HEK293 (cell line): ENCODE data around the gene NOL3.
A peak's percentile ranks its signal among the peaks of the same experiment; 100 is the strongest.
"Not testable (repeated sequence)": the region's sequence is repeated elsewhere in the genome, so short reads cannot be mapped to it uniquely, and the experiment has no call there.

Source experiments
- CTCF ChIA-PET: fragments of 350-600 bp; formaldehyde crosslinking; extraction: SDS; loops from one replicate; lab custom pipeline; 2021; ENCODE audit warnings: antibody characterized with exemption; lab: Yijun Ruan, JAX
- POLR2A ChIA-PET: fragments of 300-600 bp; formaldehyde crosslinking; extraction: SDS; loops from one replicate; lab custom pipeline; 2020; ENCODE audit warnings: antibody characterized with exemption, inconsistent platforms; lab: Yijun Ruan, JAX
- H3K27ac ChIP-seq: fragments of 200-500 bp; sonication (Bioruptor generic); 2 replicates; pipeline ENCODE4 v1.5.1; 2014; ENCODE audit warnings: low read depth, low read length, control low read depth, inconsistent platforms; ENCODE audit errors: extremely low read depth
- H3K36me3 ChIP-seq, 2 experiments: fragments of 200-500 bp in 1 of 2; sonication (Bioruptor generic) in 1 of 2; 1 replicate in 1 of 2; 2 replicates in 1 of 2; pipeline ENCODE4 v1.5.1; 2014 to 2017; ENCODE audit warnings: inconsistent platforms in 2 of 2, low read length in 2 of 2; ENCODE audit not compliant: control insufficient read depth in 2 of 2, insufficient read depth in 1 of 2
- H3K4me1 ChIP-seq: fragments of 200-500 bp; sonication (Bioruptor generic); 2 replicates; pipeline ENCODE4 v1.5.1; 2014; ENCODE audit warnings: mild to moderate bottlenecking, low read length, inconsistent platforms; ENCODE audit not compliant: control insufficient read depth, insufficient read depth
- H3K4me3 ChIP-seq: 2 replicates; pipeline ENCODE4 v1.5.1; 2011; ENCODE audit warnings: low read depth, mild to moderate bottlenecking, control low read depth, low read length, moderate library complexity
- H3K9me3 ChIP-seq: fragments of 200-500 bp; sonication (Bioruptor generic); 2 replicates; pipeline ENCODE4 v1.5.1; 2014; ENCODE audit warnings: low read depth, low read length, inconsistent platforms; ENCODE audit not compliant: control insufficient read depth, insufficient read depth
- KLF1 ChIP-seq: fragments of 450-650 bp; formaldehyde crosslinking; IDR thresholded peaks from 2 replicates; pipeline ENCODE4 v1.5.1; 2016; ENCODE audit warnings: missing biosample characterization, missing genetic modification characterization
- KLF16 ChIP-seq: fragments of 450-650 bp; formaldehyde crosslinking; IDR thresholded peaks from 2 replicates; pipeline ENCODE4 v1.5.1; 2017; ENCODE audit warnings: missing biosample characterization, missing genetic modification characterization
- MYNN ChIP-seq: fragments of 450-650 bp; formaldehyde crosslinking; IDR thresholded peaks from 2 replicates; pipeline ENCODE4 v1.5.1; 2016; ENCODE audit warnings: missing biosample characterization, missing genetic modification characterization, borderline replicate concordance
- PRDM1 ChIP-seq: fragments of 450-650 bp; formaldehyde crosslinking; IDR thresholded peaks from 2 replicates; pipeline ENCODE4; 2016; ENCODE audit warnings: missing biosample characterization, missing genetic modification characterization
- PRDM6 ChIP-seq: fragments of 450-650 bp; formaldehyde crosslinking; IDR thresholded peaks from 2 replicates; pipeline ENCODE4 v1.5.1; 2017; ENCODE audit warnings: missing biosample characterization, missing genetic modification characterization
- SP3 ChIP-seq: fragments of 450-650 bp; formaldehyde crosslinking; IDR thresholded peaks from 2 replicates; pipeline ENCODE4 v1.5.1; 2016; ENCODE audit warnings: missing biosample characterization, missing genetic modification characterization
- ZBTB10 ChIP-seq: fragments of 450-650 bp; formaldehyde crosslinking; IDR thresholded peaks from 2 replicates; pipeline ENCODE4 v1.5.1; 2016; ENCODE audit warnings: missing biosample characterization, missing genetic modification characterization
- ZBTB17 ChIP-seq: fragments of 450-650 bp; formaldehyde crosslinking; IDR thresholded peaks from 2 replicates; pipeline ENCODE4 v1.5.1; 2016; ENCODE audit warnings: missing biosample characterization, missing genetic modification characterization
- ZBTB20 ChIP-seq: fragments of 450-650 bp; formaldehyde crosslinking; IDR thresholded peaks from 2 replicates; pipeline ENCODE4 v1.5.1; 2016; ENCODE audit warnings: missing biosample characterization, missing genetic modification characterization
- ZBTB26 ChIP-seq: fragments of 450-650 bp; formaldehyde crosslinking; optimal IDR thresholded peaks from 2 replicates; pipeline ENCODE3; 2016; ENCODE audit warnings: missing biosample characterization, mild to moderate bottlenecking, missing genetic modification characterization
- ZBTB6 ChIP-seq: fragments of 450-650 bp; formaldehyde crosslinking; IDR thresholded peaks from 2 replicates; pipeline ENCODE4 v1.5.1; 2017; ENCODE audit warnings: missing biosample characterization, missing genetic modification characterization
- ZFP41 ChIP-seq: fragments of 450-650 bp; formaldehyde crosslinking; IDR thresholded peaks from 2 replicates; pipeline ENCODE4 v1.5.1; 2016; ENCODE audit warnings: missing biosample characterization, missing genetic modification characterization, borderline replicate concordance
- ZNF112 ChIP-seq: fragments of 450-650 bp; formaldehyde crosslinking; IDR thresholded peaks from 2 replicates; pipeline ENCODE4 v1.5.0; 2017; ENCODE audit warnings: missing biosample characterization, missing genetic modification characterization
- ZNF2 ChIP-seq: fragments of 450-650 bp; formaldehyde crosslinking; IDR thresholded peaks from 2 replicates; pipeline ENCODE4 v1.5.1; 2016; ENCODE audit warnings: missing biosample characterization, missing genetic modification characterization
- ZNF561 ChIP-seq: fragments of 450-650 bp; IDR thresholded peaks from 2 replicates; pipeline ENCODE4 v1.5.1; 2018; ENCODE audit warnings: missing biosample characterization, missing genetic modification characterization, borderline replicate concordance
- ZSCAN5A ChIP-seq: fragments of 450-650 bp; formaldehyde crosslinking; IDR thresholded peaks from 2 replicates; pipeline ENCODE4 v1.5.1; 2016; ENCODE audit warnings: missing biosample characterization, missing genetic modification characterization
- TF ChIP-seq, protein P1 (sequence below): fragments of 450-650 bp; formaldehyde crosslinking; IDR thresholded peaks from 2 replicates; pipeline ENCODE4 v1.5.1; 2016; ENCODE audit warnings: missing biosample characterization, missing genetic modification characterization
- TF ChIP-seq, protein P2 (sequence below): fragments of 450-650 bp; formaldehyde crosslinking; IDR thresholded peaks from 2 replicates; pipeline ENCODE4 v1.5.1; 2016; ENCODE audit warnings: missing biosample characterization, missing genetic modification characterization

Gene NOL3

DNA sequence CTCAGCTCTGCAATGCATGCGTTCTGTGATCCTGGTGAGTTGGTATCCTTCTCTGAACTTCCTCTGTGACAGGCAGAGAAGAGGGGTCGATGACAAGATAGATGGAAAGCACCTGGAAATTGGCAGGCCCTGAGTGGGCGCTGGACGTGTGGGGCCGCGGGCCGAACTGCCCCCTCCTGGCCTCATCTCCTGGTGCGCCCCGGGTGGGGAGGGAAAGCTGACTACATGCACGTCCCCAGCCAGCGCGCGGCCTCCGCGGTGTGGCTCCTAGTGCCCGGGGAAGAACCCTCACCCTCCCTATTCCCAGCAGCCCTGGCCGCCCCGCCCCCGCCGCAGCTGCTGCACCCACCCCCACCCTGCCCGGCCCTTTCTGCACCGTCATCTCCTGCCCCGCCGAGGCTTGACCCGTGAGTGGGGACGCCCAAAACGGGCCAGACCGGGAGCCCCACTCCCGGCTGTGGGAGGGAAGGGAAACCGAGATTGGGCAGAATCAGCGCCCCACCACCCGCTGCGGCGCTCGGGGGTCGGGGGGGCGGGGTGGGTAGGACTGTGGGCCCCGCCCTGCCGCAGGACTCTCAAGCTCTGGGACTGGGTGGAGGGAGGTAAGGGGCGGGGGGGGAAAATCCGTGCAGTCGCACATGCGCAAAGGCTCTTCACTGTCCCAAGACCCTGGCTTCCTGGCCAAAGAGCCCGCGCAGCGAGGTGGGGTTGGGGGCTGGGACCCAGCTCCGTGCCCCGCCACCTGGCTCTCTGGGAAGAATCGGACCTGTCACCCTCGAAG is at the start of gene NOL3 (continued):
- peak; percentile 46 for TF ChIP-seq SP3 (tag by site-specific recombination)
- TF ChIP-seq ZBTB20 (tag by site-specific recombination), result peak; percentile 72; the same call in 1 of the 2 replicates
- TF ChIP-seq ZBTB26 (tag by site-specific recombination), result peak; percentile 53

- ChIA-PET POLR2A (interaction anchor here (0.7 kb wide), 1 partner anchor 147 kb away, joined by 3 read pairs; no protein-coding TSS in a partner anchor), CTCF (interaction anchor here (0.7 kb wide), 2 partner anchors 10 to 51 kb away, joined by 3 read pairs; no protein-coding TSS in a partner anchor)
- not testable (repeated sequence) for H3K9me3 ChIP-seq, H3K4me1 ChIP-seq, H3K4me3 ChIP-seq, H3K27ac ChIP-seq
- TF ChIP-seq KLF1 (tag by site-specific recombination), result peak; percentile 42
- H3K36me3 ChIP-seq, result peaks cover 17 to 66% of the 10 kb centered on the region in 2 experiments; a peak in 2 of 3 replicates
Observed at GRCh38 chr16:67122799-67123198, 47.5 kb upstream of the NOL3 start.

- CTCF ChIA-PET, result interaction anchor here (0.6 to 1.8 kb wide), 4 partner anchors 27 to 1719 kb away, joined by 3 to 7 read pairs (median 4); no protein-coding TSS in a partner anchor
- Histone ChIP-seq H3K4me3 (no peak overlapping the region), H3K9me3 (no peaks in the 10 kb centered on the region), H3K4me1 (no peaks in the 10 kb centered on the region), H3K36me3 (peaks cover 0 to 77% of the 10 kb centered on the region in 2 experiments; a peak in 2 of 3 replicates), H3K27ac (no peak overlapping the region)
- POLR2A ChIA-PET, result no interaction called here
- TF ChIP-seq ZNF2 (no peak), KLF16 (no peak), PRDM6 (no peak), ZNF112 (no peak), ZNF561 (no peak), PRDM1 (tag by site-specific recombination) (no peak), ZSCAN5A (tag by site-specific recombination) (no peak), MYNN (tag by site-specific recombination) (no peak), ZBTB10 (no peak), ZBTB6 (tag by site-specific recombination) (no peak), ZBTB17 (tag by site-specific recombination) (no peak), ZFP41 (tag by site-specific recombination) (no peak)
- TF ChIP-seq, protein P1, sequence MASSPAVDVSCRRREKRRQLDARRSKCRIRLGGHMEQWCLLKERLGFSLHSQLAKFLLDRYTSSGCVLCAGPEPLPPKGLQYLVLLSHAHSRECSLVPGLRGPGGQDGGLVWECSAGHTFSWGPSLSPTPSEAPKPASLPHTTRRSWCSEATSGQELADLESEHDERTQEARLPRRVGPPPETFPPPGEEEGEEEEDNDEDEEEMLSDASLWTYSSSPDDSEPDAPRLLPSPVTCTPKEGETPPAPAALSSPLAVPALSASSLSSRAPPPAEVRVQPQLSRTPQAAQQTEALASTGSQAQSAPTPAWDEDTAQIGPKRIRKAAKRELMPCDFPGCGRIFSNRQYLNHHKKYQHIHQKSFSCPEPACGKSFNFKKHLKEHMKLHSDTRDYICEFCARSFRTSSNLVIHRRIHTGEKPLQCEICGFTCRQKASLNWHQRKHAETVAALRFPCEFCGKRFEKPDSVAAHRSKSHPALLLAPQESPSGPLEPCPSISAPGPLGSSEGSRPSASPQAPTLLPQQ, result no peak
- TF ChIP-seq, protein P2, sequence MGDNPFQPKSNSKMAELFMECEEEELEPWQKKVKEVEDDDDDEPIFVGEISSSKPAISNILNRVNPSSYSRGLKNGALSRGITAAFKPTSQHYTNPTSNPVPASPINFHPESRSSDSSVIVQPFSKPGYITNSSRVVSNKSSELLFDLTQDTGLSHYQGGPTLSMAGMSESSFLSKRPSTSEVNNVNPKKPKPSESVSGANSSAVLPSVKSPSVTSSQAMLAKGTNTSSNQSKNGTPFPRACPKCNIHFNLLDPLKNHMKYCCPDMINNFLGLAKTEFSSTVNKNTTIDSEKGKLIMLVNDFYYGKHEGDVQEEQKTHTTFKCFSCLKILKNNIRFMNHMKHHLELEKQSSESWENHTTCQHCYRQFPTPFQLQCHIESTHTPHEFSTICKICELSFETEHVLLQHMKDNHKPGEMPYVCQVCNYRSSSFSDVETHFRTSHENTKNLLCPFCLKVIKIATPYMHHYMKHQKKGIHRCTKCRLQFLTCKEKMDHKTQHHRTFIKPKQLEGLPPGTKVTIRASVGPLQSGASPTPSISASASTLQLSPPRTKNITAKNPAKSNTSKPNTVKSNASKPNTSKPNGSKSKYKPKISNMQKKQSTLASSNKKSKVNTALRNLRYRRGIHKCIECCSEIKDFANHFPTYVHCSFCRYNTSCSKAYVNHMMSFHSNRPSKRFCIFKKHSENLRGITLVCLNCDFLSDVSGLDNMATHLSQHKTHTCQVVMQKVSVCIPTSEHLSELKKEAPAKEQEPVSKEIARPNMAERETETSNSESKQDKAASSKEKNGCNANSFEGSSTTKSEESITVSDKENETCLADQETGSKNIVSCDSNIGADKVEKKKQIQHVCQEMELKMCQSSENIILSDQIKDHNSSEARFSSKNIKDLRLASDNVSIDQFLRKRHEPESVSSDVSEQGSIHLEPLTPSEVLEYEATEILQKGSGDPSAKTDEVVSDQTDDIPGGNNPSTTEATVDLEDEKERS (tag by site-specific recombination), result no peak
Observed at GRCh38 chr16:67128417-67128816, 41.9 kb upstream of the NOL3 start.
